ENCODE data around the gene TTC21A.

TTC21A gene

GRCh38 chr3:39096775-39097174 lies 10.7 kb upstream of the TTC21A start:
- DNase-seq: no peak
- H3K36me3 ChIP-seq: peaks cover 80% of the 10 kb centered on the region

DNA sequence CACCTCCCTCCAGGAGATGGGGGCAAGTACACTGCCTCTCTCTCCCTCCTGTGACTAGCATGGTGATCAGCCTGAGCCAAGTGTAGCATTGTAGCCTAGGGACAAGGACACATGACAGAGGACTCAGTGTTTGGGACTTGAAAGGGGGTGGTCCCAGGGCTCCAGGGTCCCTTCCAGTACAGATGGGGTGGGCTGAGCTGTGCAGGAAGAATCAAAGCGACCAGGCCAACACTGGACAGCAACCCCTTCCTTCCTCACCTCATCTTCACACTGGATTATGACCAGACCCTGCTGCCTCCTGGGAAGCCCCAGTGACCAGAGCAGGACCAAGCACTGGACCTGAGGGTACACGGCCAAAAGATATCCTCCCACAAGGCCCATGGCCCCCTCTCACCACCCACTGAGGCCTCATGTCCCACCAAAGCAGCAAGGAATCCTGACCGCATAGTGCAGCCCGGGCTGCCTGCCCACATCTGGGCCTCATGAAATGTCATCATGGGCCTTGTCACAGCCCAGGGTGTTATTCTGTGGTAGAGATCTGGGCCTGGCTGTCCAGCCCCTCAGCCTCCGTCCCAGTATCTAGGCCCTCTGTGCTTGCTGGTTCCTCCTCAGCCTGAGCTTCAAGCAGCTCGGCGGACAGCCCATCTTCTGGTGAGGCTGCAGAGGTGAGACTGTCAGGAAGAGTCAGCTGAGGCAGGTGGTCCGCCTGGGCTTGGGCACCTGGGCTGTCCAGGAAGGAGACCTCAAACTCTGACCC lies 9.6 kb upstream of the TTC21A start:
- H3K36me3 ChIP-seq: peaks cover 73% of the 10 kb centered on the region
- no peak for DNase-seq
- no peaks in the 10 kb centered on the region for H3K9me3 ChIP-seq (ENCODE audit: severe bottlenecking)
- TF ChIP-seq, protein P1, sequence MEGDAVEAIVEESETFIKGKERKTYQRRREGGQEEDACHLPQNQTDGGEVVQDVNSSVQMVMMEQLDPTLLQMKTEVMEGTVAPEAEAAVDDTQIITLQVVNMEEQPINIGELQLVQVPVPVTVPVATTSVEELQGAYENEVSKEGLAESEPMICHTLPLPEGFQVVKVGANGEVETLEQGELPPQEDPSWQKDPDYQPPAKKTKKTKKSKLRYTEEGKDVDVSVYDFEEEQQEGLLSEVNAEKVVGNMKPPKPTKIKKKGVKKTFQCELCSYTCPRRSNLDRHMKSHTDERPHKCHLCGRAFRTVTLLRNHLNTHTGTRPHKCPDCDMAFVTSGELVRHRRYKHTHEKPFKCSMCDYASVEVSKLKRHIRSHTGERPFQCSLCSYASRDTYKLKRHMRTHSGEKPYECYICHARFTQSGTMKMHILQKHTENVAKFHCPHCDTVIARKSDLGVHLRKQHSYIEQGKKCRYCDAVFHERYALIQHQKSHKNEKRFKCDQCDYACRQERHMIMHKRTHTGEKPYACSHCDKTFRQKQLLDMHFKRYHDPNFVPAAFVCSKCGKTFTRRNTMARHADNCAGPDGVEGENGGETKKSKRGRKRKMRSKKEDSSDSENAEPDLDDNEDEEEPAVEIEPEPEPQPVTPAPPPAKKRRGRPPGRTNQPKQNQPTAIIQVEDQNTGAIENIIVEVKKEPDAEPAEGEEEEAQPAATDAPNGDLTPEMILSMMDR (IDR thresholded peaks at IDR 0.05; ENCODE audit: low read depth, low read length): no peak
- H3K4me3 ChIP-seq (ENCODE audit: low read depth, low read length): no peak overlapping the region
- H3K27me3 ChIP-seq (ENCODE audit: insufficient read depth, low read depth, severe bottlenecking): no peaks in the 10 kb centered on the region
- no peak overlapping the region for H3K27ac ChIP-seq

More at GRCh38 chr3:39096775-39097174, 10.7 kb upstream of the TTC21A start:
- Histone ChIP-seq H3K4me3 (ENCODE audit: low read depth, low read length) (no peak overlapping the region), H3K27ac (no peak overlapping the region), H3K9me3 (ENCODE audit: severe bottlenecking) (no peaks in the 10 kb centered on the region), H3K27me3 (ENCODE audit: insufficient read depth, low read depth, severe bottlenecking) (no peaks in the 10 kb centered on the region)
- TF ChIP-seq, protein P1 (IDR thresholded peaks at IDR 0.05; ENCODE audit: low read depth, low read length): no peak

GRCh38 chr3:39098473-39099000 lies 8.9 kb upstream of the TTC21A start:
- H3K27me3 ChIP-seq (ENCODE audit: insufficient read depth, low read depth, severe bottlenecking): no peaks in the 10 kb centered on the region
- no peak for DNase-seq
- TF ChIP-seq, protein P1 (IDR thresholded peaks at IDR 0.05; ENCODE audit: low read depth, low read length): no peak
- H3K4me3 ChIP-seq (ENCODE audit: low read depth, low read length): no peak overlapping the region
- peaks cover 66% of the 10 kb centered on the region for H3K36me3 ChIP-seq
- no peaks in the 10 kb centered on the region for H3K9me3 ChIP-seq (ENCODE audit: severe bottlenecking)
- H3K27ac ChIP-seq: no peak overlapping the region

GRCh38 chr3:39099242-39099641 lies 8.2 kb upstream of the TTC21A start:
- no peaks in the 10 kb centered on the region for H3K9me3 ChIP-seq (ENCODE audit: severe bottlenecking)
- H3K27me3 ChIP-seq (ENCODE audit: insufficient read depth, low read depth, severe bottlenecking): no peaks in the 10 kb centered on the region
- H3K36me3 ChIP-seq: peaks cover 59% of the 10 kb centered on the region
- DNase-seq: no peak
- H3K4me3 ChIP-seq (ENCODE audit: low read depth, low read length): no peak overlapping the region
- TF ChIP-seq, protein P1 (IDR thresholded peaks at IDR 0.05; ENCODE audit: low read depth, low read length): no peak
- no peak overlapping the region for H3K27ac ChIP-seq

DNA sequence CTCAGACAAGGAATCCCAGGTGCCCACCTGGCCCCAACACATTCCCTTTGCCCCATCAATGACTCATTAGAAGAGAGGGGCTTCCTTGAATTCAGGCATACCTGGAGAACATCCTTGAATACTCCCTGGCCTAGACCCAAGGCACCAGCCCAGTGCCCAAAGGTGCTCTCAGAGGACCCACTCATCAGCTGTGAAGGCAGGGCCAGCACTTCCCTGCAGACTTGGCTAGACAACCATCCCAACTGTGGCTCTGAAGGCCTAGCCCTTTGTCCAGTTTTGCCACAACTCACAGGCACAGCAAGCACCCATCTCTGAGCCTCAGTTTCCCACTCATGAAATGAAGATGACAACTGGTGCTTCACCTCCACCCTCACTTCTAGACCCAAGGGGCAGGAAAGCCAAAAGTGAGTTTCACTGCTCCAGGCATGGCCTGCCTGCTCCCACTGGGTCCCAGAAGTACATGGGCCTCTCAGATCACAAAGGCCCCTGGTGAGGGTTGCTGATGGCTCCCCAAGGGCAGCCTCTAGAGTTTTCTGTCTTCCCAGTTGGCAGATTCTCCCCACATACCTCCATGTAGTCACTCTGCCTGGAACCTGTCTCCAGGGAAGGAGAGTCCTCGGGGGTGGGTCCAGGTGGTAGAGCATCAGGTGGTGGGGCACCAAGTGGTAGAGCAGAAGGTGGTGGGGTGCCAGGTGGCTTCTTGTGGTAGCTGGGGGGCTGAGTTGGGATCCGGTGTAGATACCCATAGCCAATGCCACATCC lies 7.6 kb upstream of the TTC21A start:
- TF ChIP-seq, protein P1 (IDR thresholded peaks at IDR 0.05; ENCODE audit: low read depth, low read length): no peak
- Histone ChIP-seq H3K9me3 (ENCODE audit: severe bottlenecking) (no peaks in the 10 kb centered on the region), H3K27ac (no peak overlapping the region), H3K27me3 (ENCODE audit: insufficient read depth, low read depth, severe bottlenecking) (no peaks in the 10 kb centered on the region), H3K36me3 (peaks cover 52% of the 10 kb centered on the region), H3K4me3 (ENCODE audit: low read depth, low read length) (no peak overlapping the region)
- DNase-seq: no peak

Data from WERI-Rb-1 (cell line).